ENCODE data around the gene ERBB4.

GRCh38 chr2:212266297-212266696 is 272.3 kb downstream of the ERBB4 start:
- TF ChIP-seq CTCF (IDR thresholded peaks at IDR 0.05) (no peak), POLR2AphosphoS5 (IDR thresholded peaks at IDR 0.05) (no peak), POLR2A (IDR thresholded peaks at IDR 0.05) (no peak)

All from prostate gland (tissue), 2 donors.